ENCODE data around the gene SGCA.

Gene SGCA

DNA sequence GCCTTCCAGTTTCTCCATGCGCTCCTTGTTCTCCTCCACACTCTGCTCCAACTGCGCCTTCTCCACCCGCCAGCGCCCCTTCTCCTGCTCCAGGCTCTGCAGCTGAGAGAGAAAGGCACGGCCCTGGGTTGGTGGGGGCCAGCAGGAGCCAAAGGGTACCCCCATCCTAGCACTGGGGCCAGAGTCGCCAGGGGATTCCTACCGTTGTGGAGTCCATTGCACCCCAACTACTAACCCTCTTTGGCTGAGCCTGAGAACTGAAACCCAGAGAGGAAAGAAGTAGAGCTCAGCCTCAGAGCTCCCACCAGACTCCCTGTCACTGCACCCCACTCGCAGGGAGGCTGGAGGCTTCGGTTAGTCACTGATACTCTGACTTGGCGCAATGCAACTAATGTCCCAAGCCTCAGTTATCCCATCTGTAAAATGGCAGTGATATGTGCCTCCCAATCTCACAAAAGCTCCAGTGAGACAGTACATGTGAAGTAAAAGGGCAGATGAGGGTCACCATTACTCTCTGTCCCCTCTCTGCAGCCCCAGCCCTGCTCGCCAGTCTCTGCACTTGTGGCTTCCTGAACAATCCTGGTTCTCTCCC is 29.6 kb upstream of the SGCA start:
- no peak overlapping the region for H3K9ac ChIP-seq (ENCODE audit: low read length)
- H3K4me3 ChIP-seq (ENCODE audit: low read depth in 1 of 2, low read length in 2 of 2): no peak overlapping the region
- peaks cover 22% of the 10 kb centered on the region for H3K4me1 ChIP-seq (ENCODE audit: insufficient read depth, low read length)
- peaks cover 0 to 4% of the 10 kb centered on the region in 2 donors for H3K27me3 ChIP-seq (ENCODE audit: control insufficient read depth in 1 of 2, insufficient read depth in 2 of 2, low read length in 2 of 2)
- H3K36me3 ChIP-seq (ENCODE audit: insufficient read depth, low read length): peaks cover 54% of the 10 kb centered on the region
- no peak overlapping the region for H3K27ac ChIP-seq (ENCODE audit: low read depth, low read length)
- no peaks in the 10 kb centered on the region for H3K9me3 ChIP-seq (ENCODE audit: low read length)

DNA sequence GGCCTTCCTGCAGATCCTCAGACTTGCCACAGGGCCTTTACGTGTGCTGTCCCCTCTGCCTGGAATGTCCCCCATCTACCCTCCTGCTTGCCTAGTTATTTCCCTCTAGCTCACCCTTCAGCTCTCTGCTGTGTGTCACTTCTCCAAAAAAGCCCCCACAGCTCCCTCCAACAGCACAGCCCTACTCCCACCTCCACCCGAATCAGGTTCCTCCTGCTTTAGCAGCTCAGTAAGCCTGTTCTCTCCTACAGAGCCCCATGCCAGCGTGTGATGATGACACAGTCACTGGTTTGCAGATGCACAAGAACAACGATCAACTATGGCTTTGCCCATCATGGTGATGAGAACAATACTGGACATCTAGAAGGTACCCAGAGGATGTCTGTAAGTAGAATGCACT is 28.8 kb upstream of the SGCA start:
- Histone ChIP-seq H3K4me1 (ENCODE audit: insufficient read depth, low read length) (peaks cover 22% of the 10 kb centered on the region), H3K4me3 (ENCODE audit: low read depth in 1 of 2, low read length in 2 of 2) (no peak overlapping the region), H3K9ac (ENCODE audit: low read length) (no peak overlapping the region), H3K9me3 (ENCODE audit: low read length) (no peaks in the 10 kb centered on the region), H3K27ac (ENCODE audit: low read depth, low read length) (no peak overlapping the region), H3K36me3 (ENCODE audit: insufficient read depth, low read length) (peaks cover 60% of the 10 kb centered on the region), H3K27me3 (ENCODE audit: control insufficient read depth in 1 of 2, insufficient read depth in 2 of 2, low read length in 2 of 2) (no peaks in the 10 kb centered on the region)

- no peaks in the 10 kb centered on the region for H3K9me3 ChIP-seq (ENCODE audit: low read length)
- no peaks in the 10 kb centered on the region for H3K27me3 ChIP-seq (ENCODE audit: control insufficient read depth in 1 of 2, insufficient read depth in 2 of 2, low read length in 2 of 2)
- no peak overlapping the region for H3K27ac ChIP-seq (ENCODE audit: low read depth, low read length)
- peaks cover 8% of the 10 kb centered on the region for H3K4me1 ChIP-seq (ENCODE audit: insufficient read depth, low read length)
- H3K9ac ChIP-seq (ENCODE audit: low read length): no peak overlapping the region
- H3K4me3 ChIP-seq (ENCODE audit: low read depth in 1 of 2, low read length in 2 of 2): no peak overlapping the region
- H3K36me3 ChIP-seq (ENCODE audit: insufficient read depth, low read length): peaks cover 83% of the 10 kb centered on the region
Measured at GRCh38 chr17:50139185-50139783, 26.5 kb upstream of the SGCA start.

DNA sequence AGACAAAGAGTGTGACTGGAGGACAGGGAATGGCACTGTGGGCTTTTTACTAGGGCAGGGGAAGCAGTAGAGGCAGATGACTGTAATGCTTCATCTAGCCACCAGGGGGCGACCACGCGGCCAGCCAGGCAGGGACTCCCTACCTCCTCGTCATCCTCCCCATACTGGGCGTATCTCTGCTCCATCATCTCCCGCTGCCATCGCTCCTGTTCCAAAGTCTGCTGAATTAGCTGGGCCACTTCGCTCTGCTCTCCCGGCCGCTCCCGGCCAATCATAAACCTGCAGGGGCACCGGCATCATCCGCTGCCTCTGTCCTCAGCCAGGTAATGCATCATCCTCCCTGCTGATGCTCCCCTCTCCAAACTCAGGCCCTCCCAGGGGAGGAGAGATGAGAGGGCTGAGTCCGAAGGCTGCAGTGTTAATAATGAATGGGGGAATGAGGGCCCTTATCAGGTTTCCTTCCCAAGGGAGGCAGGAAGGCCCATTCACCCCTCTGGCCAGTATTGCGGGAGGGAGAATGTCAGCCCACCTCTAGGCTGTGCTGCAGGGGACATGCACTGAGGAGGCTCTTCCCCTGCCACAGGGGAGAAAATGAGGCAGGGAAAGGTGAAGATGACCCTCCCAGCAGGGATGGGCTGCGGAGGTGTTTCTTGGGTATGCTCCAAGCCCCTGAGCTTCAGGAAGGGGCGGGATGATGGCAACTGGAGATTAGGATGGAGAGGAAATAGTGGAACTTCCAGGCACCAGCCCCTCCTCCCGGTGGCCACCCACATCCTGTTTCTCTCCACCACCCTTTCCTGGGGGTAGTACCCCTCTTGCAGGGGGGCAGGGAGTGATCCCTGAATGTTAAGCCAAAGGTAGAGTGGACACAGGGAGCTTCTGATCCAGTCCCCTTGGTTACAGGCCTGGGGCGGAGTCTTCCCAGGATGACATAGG is 25.6 kb upstream of the SGCA start:
- H3K27ac ChIP-seq (ENCODE audit: low read depth, low read length): no peak overlapping the region
- H3K4me1 ChIP-seq (ENCODE audit: insufficient read depth, low read length): peaks cover 12% of the 10 kb centered on the region
- no peak overlapping the region for H3K9ac ChIP-seq (ENCODE audit: low read length)
- no peak overlapping the region for H3K4me3 ChIP-seq (ENCODE audit: low read depth in 1 of 2, low read length in 2 of 2)
- no peaks in the 10 kb centered on the region for H3K9me3 ChIP-seq (ENCODE audit: low read length)
- peaks cover 86% of the 10 kb centered on the region for H3K36me3 ChIP-seq (ENCODE audit: insufficient read depth, low read length)
- no peaks in the 10 kb centered on the region for H3K27me3 ChIP-seq (ENCODE audit: control insufficient read depth in 1 of 2, insufficient read depth in 2 of 2, low read length in 2 of 2)

- H3K4me3 ChIP-seq (ENCODE audit: low read depth in 1 of 2, low read length in 2 of 2): no peak overlapping the region
- H3K9ac ChIP-seq (ENCODE audit: low read length): no peak overlapping the region
- H3K27me3 ChIP-seq (ENCODE audit: control insufficient read depth in 1 of 2, insufficient read depth in 2 of 2, low read length in 2 of 2): no peaks in the 10 kb centered on the region
- no peak overlapping the region for H3K27ac ChIP-seq (ENCODE audit: low read depth, low read length)
- H3K4me1 ChIP-seq (ENCODE audit: insufficient read depth, low read length): peaks cover 22% of the 10 kb centered on the region
- H3K36me3 ChIP-seq (ENCODE audit: insufficient read depth, low read length): peaks cover 83% of the 10 kb centered on the region
- H3K9me3 ChIP-seq (ENCODE audit: low read length): no peaks in the 10 kb centered on the region
Measured at GRCh38 chr17:50141026-50141744, 24.6 kb upstream of the SGCA start.

DNA sequence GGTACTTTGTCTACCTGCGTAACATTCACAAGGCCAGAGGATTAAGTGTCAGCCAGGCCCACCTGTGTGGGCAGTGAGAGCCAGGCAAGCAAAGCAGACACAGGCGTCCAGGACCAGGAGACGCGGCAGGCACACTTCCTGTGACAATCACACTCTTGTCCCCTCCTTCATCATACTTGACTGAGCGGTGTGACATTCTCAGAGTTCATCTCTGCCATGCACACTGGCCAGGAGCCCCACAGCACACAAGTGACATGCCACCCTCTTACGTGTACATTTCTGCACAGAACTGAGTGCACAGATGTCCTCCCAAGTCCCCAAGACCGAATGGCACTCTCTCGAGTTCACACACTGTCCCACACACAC is 24.1 kb upstream of the SGCA start:
- Histone ChIP-seq H3K9me3 (ENCODE audit: low read length) (no peaks in the 10 kb centered on the region), H3K36me3 (ENCODE audit: insufficient read depth, low read length) (peaks cover 82% of the 10 kb centered on the region), H3K27me3 (ENCODE audit: control insufficient read depth in 1 of 2, insufficient read depth in 2 of 2, low read length in 2 of 2) (no peaks in the 10 kb centered on the region), H3K4me3 (ENCODE audit: low read depth in 1 of 2, low read length in 2 of 2) (no peak overlapping the region), H3K27ac (ENCODE audit: low read depth, low read length) (no peak overlapping the region), H3K4me1 (ENCODE audit: insufficient read depth, low read length) (peaks cover 27% of the 10 kb centered on the region), H3K9ac (ENCODE audit: low read length) (no peak overlapping the region)

DNA sequence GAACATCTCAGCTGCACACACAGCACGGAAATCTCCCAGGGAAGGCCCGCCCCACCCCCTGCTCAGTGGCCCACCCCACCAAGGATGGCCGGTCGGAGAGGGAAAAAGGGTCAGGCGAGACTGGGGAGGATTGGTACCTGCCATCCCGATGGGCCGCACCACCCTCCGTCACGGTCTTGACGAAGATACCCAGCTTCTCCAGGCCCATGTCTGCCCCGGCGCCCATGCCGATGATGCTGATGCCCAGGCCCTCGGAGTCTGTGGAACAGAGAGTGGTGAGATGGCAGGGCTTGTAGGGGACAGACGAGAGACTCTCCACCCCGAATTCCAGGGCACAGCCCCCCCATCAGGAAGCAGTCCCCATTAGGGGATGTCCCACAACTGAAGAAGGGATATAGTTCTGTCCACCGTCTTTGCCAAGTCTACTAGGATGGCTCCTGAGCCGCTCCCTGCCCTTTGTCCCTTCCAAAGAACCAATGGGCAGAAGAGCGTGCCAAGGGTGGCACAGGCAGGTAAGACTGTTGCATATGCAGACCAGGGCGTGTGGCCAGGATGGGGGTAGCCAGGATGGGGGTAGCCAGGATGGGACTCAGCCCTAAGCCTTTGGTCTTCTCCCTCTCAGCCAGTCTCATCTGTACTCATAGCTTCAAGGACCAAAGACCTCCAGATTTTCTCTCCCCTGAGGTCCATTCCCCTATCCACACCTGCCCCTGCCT is 22.2 kb upstream of the SGCA start:
- no peak overlapping the region for H3K9ac ChIP-seq (ENCODE audit: low read length)
- H3K9me3 ChIP-seq (ENCODE audit: low read length): no peaks in the 10 kb centered on the region
- peaks cover 63% of the 10 kb centered on the region for H3K36me3 ChIP-seq (ENCODE audit: insufficient read depth, low read length)
- no peak overlapping the region for H3K27ac ChIP-seq (ENCODE audit: low read depth, low read length)
- no peak overlapping the region for H3K4me3 ChIP-seq (ENCODE audit: low read depth in 1 of 2, low read length in 2 of 2)
- H3K4me1 ChIP-seq (ENCODE audit: insufficient read depth, low read length): peaks cover 46% of the 10 kb centered on the region
- H3K27me3 ChIP-seq (ENCODE audit: control insufficient read depth in 1 of 2, insufficient read depth in 2 of 2, low read length in 2 of 2): no peaks in the 10 kb centered on the region

DNA sequence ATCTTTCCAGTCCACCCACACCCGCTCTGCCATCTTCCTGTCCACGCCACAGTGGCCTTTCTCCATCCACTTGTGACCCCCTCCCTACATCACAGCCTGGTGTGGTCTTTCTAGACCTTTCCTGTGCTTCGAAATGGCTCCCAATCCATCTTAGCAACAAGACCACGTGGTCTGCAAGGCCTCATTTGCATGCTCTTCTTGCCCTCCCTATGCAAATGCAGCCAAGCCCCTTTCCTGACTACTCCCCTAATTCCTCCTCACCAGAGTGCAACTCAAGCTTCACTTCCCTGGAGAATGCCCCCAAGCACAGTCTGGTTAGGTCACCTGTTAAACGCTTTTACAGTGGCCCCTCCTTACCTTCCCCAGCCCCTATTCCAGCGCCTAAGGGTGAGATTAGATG is 21.4 kb upstream of the SGCA start:
- H3K27me3 ChIP-seq (ENCODE audit: control insufficient read depth in 1 of 2, insufficient read depth in 2 of 2, low read length in 2 of 2): no peaks in the 10 kb centered on the region
- H3K4me1 ChIP-seq (ENCODE audit: insufficient read depth, low read length): peaks cover 46% of the 10 kb centered on the region
- no peak overlapping the region for H3K4me3 ChIP-seq (ENCODE audit: low read depth in 1 of 2, low read length in 2 of 2)
- H3K9me3 ChIP-seq (ENCODE audit: low read length): no peaks in the 10 kb centered on the region
- H3K36me3 ChIP-seq (ENCODE audit: insufficient read depth, low read length): peaks cover 56% of the 10 kb centered on the region
- H3K9ac ChIP-seq (ENCODE audit: low read length): no peak overlapping the region
- no peak overlapping the region for H3K27ac ChIP-seq (ENCODE audit: low read depth, low read length)

- H3K27ac ChIP-seq (ENCODE audit: low read depth, low read length): peak overlapping the region; percentile 29
- H3K9ac ChIP-seq (ENCODE audit: low read length): no peak overlapping the region
- no peaks in the 10 kb centered on the region for H3K9me3 ChIP-seq (ENCODE audit: low read length)
- peaks cover 52% of the 10 kb centered on the region for H3K36me3 ChIP-seq (ENCODE audit: insufficient read depth, low read length)
- peaks cover 46% of the 10 kb centered on the region for H3K4me1 ChIP-seq (ENCODE audit: insufficient read depth, low read length)
- H3K4me3 ChIP-seq (ENCODE audit: low read depth in 1 of 2, low read length in 2 of 2): no peak overlapping the region
- no peaks in the 10 kb centered on the region for H3K27me3 ChIP-seq (ENCODE audit: control insufficient read depth in 1 of 2, insufficient read depth in 2 of 2, low read length in 2 of 2)
Measured at GRCh38 chr17:50144845-50145531, 20.8 kb upstream of the SGCA start.

GRCh38 chr17:50145532-50146229 is 20.1 kb upstream of the SGCA start:
- H3K27ac ChIP-seq (ENCODE audit: low read depth, low read length): peak overlapping the region; percentile 29
- H3K4me1 ChIP-seq (ENCODE audit: insufficient read depth, low read length): peaks cover 39% of the 10 kb centered on the region
- peaks cover 45% of the 10 kb centered on the region for H3K36me3 ChIP-seq (ENCODE audit: insufficient read depth, low read length)
- H3K4me3 ChIP-seq (ENCODE audit: low read depth in 1 of 2, low read length in 2 of 2): no peak overlapping the region
- no peak overlapping the region for H3K9ac ChIP-seq (ENCODE audit: low read length)
- no peaks in the 10 kb centered on the region for H3K27me3 ChIP-seq (ENCODE audit: control insufficient read depth in 1 of 2, insufficient read depth in 2 of 2, low read length in 2 of 2)
- no peaks in the 10 kb centered on the region for H3K9me3 ChIP-seq (ENCODE audit: low read length)

All from muscle layer of colon (tissue), 2 donors.